Measurements from ENCODE around the gene TAF1C.
"Not testable (repeated sequence)": the region's sequence is repeated elsewhere in the genome, so short reads cannot be mapped to it uniquely, and the experiment has no call there.

The TAF1C gene, protein sequence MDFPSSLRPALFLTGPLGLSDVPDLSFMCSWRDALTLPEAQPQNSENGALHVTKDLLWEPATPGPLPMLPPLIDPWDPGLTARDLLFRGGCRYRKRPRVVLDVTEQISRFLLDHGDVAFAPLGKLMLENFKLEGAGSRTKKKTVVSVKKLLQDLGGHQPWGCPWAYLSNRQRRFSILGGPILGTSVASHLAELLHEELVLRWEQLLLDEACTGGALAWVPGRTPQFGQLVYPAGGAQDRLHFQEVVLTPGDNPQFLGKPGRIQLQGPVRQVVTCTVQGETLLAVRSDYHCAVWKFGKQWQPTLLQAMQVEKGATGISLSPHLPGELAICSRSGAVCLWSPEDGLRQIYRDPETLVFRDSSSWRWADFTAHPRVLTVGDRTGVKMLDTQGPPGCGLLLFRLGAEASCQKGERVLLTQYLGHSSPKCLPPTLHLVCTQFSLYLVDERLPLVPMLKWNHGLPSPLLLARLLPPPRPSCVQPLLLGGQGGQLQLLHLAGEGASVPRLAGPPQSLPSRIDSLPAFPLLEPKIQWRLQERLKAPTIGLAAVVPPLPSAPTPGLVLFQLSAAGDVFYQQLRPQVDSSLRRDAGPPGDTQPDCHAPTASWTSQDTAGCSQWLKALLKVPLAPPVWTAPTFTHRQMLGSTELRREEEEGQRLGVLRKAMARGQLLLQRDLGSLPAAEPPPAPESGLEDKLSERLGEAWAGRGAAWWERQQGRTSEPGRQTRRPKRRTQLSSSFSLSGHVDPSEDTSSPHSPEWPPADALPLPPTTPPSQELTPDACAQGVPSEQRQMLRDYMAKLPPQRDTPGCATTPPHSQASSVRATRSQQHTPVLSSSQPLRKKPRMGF

GRCh38 chr16:84186685-84187437 is at the start of gene TAF1C:
Gene TAF1C, minus strand, starts transcription at chr16:84187057. Its CDS starts 2,069 bp downstream, at chr16:84184988.
- DNase-seq, result peak; percentile 37

DNA sequence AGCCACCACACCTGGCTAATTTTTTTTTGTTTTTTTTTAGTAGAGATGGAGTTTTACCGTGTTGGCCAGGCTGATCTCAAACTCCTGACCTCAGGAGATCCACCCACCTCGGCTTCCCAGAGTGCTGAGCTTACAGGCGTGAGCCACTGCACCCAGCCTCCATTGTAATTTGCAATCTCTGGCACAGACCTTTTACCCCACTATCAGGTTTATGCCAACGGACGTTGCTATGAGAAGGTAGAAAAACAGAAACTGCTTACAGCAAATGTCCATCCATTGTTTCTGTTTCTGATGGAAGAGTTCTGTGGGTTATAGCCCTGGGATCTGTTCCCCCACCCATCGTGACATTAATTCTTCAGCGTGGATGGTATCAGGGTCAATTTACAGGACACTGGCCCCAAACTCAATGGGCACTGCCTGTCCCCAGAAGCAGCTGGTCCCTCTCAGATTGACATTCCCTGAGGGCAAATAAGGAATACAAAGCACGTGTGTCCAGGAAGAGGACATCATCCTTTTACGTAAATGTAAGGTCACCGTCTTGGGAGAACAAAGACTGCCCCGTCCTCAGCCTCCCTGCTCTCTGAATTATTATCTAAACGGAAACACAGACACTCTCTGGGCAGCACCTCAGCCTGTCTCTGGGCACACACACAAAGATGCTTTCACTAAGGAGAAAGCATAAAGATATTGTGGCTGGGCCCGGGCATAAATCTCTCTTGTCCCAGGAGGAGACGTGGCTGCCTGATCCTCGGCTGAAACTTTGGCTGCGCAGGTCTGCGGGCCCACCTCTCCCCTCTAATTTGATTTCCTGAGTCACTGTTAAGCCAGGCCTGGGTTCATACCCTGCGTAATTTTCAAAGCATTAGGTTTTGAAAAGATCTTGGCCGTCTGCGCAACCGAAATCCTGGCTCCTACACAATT is 47.7 kb upstream of the TAF1C start:
- no peak for DNase-seq

DNA sequence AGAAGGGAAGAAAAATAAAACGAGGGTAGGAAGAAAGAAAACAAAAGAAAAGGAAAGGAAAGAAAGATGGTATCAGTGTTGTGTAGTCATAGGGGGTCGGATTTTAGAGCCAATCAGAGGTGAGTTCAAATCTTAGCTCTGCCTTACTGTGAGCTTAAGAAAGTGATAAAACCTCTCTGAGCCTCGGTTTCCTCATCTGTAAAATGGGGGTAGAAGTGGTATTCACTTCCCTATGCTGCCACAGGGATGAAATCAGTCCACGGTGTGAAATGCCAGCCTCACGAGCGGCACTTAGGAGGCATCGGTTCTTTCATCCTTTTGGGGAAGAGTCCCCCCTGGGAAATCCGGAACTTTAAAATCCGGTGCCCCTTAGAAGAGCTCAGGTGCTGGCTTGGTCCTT is 46.9 kb upstream of the TAF1C start:
- DNase-seq, result no peak

DNA sequence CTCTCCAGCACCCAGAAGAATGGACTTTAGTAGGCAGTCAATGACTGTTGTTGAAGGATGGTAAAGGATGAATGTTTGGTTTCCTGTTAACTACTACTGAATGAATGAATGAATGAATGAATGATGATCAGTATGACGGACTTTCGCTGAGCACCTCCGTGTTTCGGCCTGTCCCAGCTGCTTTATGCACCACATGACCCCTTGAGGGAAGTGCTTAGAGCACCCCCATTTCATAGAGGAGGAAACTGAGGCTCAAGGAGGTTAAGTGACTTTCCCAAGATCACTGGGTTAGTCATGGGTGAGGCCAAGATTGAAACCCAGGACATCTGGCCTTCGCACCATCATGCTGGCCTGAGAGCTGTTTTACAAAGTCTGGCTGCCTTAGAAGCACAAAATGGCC is 46.1 kb upstream of the TAF1C start:
- no peak for DNase-seq

GRCh38 chr16:84232060-84232459 is 45.2 kb upstream of the TAF1C start:
- no peak for DNase-seq

GRCh38 chr16:84229471-84229870 is 42.6 kb upstream of the TAF1C start:
- DNase-seq, result no peak

DNA sequence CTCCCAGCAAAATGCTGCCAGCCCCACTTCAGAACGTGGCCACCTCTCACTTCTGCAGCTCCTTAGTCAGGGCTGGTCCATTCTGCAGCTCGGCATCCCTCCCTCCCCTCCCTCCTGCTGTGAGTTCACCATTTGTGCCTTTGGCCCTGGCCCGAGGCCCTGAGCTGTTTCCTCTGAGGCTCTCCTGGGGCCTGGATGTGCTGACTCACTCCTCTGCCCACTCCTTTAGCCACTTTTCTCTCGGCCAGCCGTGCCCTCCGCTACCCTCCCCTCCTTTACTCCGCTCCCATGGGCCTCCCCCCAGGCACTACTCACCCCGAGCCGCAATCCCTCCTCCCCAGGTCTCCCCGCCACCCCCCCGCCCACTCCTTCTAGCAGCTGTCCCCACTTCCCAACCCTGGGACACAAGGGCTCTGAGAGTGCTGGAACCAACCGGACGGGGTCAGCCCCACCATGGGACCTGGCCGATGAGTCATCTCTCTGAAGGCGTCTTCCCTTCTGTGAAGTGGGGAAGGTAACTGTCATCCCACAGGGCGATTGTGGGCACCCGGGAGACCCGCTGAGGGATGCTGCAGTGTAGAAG is 41.5 kb upstream of the TAF1C start:
- no peak for DNase-seq

DNA sequence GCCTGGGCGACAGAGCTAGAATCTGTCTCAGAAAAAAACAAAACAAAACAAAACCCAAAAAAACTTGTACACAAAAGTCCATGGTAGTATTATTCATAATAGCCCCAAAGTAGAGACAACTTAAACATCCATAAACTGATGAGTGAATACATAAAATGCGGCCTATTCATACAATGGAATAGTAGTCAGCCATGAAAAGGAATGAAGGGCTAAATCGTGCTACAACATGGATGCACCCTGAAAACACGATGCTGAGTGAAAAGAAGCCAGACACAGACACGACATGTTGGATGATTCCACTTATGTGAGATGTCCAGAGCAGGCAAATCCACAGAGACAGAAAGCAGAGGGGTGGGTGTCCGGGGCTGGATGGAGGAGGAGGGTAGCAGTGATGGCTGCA is 40.7 kb upstream of the TAF1C start:
- no peak for DNase-seq

GRCh38 chr16:84226026-84226425 is 39.2 kb upstream of the TAF1C start:
- DNase-seq, result no peak

- no peak for DNase-seq
Measured at GRCh38 chr16:84225571-84225970, 38.7 kb upstream of the TAF1C start.

DNA sequence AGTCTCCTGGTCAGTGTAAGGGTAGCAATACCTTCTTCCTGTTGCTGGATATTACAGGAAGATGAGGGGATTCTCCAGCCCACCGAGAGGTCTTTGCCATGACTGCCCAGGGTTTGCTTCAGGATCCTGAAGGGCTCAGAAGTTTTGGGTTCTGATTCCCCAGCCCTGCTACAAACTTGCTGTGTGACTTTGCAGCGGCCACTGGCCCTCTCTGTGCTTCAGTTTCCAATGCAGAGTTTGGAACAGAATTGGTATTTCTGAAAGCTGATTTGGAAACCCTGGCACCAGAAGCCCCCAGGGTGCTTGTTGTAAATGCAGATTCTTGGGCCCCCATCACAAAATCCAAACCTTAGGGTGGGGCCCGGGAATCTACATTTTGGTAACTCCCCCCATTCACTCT is 38.3 kb upstream of the TAF1C start:
- no peak for DNase-seq

GRCh38 chr16:84224554-84224953 is 37.7 kb upstream of the TAF1C start:
- no peak for DNase-seq

DNA sequence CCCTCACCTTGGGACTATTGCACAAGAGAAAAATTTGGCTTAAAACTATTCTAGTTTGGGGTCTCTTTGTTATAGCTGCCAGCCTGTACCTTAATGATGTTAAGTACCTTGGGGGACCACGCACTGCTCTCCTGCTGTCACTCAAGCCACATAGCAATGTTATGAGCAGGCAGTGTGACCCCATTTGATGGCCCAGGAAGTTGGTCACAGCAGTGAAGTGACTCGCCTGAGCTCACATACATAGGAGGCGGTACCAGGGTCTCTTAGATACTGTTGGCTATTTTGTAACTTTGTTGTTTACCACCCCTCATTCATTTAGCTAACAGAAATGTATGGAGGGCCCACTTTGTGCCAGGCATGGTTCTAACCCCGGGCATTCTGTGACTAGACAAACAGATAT is 36.6 kb upstream of the TAF1C start:
- no peak for DNase-seq

DNA sequence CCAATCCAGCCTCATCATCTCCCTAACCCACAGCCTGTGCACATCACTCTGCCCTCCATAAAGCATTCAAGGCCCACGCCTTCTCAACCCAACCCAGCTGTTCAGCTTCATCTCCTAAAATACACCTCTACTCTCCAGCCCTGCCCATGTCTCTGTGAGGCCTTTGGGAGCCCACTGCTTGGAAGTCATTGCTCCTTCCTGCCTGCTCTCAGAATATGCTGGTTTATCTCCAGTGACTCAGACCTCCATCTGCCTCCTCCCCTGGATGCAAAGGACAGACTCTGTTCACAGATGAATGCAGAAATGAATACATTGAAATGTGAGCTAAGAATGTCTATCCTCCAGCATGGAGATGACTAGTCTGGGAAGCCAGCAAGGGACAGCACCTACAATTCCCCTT is 34.0 kb upstream of the TAF1C start:
- DNase-seq, result no peak

DNA sequence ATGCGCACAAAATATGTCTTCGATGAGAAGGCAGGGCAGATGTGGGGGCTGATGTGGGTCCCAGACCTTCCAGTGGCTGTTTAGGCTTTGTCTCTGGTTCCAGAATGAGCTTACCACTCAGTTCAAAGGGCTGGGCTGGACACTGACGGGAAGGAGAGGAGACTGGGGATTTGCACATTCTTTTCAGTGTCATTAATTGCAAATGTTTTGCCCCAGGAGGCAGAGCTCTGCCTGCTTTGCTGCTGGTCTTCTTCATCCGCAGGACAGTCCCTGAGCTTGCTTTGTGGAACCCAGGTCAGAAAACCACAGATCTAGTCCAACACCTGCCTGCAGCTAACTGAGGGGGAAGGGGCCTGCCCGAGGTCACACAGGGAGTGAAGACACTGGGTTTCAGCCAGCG is 32.1 kb upstream of the TAF1C start:
- no peak for DNase-seq

DNA sequence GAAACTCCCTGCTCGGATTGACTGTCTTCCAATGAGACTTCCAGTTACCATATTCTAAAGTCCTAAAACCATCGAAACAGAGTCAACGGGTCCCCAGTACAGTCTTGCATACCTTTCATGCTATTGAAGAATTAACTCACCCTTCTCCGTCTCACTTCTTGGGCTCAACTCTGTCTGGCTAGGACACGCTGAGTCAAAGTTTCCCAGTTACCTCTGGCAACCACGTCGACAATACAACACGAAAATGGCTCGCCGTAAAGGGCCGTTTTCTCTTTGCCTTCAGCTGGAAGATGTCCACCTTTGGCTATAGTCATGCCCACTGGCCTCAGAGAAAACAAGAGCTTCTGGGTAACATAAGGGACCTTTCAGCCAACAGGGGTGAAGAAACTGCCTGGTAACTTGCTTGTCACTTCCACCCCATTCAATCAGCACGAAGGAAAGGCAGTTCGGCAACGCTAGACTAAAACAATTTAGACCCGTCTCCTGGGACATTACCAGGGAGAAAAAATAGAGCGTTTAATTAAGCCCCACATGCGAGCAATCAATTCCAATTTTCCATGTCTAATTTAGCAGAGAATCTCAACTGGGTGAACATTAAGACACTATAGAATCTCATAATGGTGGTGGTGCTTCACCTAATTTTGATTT is 31.4 kb upstream of the TAF1C start:
- no peak for DNase-seq

DNA sequence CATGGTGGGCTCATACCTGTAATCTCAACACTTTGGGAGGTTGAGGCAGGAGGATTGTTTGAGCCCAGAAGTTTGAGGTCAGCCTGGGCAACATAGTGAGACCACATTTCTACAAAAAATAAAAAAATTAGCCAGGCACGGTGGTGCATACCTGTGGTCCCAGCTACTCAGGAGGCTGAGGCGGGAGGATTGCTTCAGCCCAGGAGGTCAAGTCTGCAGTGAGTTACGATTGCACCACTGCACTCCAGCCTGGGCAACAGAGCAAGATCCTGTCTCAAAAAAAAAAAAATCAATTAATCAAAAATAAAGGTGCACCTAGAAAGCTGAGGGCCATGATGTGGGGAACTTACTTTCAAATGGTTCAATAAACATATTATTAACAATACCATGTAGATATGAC is 29.3 kb upstream of the TAF1C start:
- not testable (repeated sequence) for DNase-seq

GRCh38 chr16:84215531-84215930 is 28.7 kb upstream of the TAF1C start:
- no peak for DNase-seq

DNA sequence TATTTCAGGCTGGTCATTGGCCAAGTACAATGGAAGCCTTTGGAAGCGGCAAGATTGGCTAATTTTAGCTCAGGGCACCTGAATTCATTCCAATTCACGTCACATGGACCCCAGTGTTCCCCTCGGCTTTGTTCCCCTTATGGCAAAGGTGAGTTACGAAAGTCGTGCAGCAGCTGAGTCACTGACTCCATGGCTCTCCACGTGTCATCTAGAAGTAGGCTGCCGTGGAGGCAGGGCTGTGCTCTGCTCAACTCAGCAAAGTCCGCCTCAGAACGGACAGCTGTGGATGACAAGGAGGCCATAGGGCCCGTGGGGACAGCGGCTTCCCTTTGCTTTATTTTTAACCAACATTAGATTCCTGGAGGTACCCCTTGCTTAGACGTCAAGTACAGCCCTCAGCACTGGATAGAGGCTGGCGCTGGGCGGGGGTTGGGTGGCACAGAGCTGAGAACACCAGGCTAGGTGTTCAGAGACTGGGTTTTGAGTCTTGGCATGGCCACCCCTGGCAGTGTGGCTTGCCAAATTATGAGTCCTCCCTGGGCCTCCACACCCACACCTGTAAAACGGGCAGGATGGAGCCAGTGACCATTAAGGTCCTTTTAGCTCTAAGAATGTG is 27.7 kb upstream of the TAF1C start:
- DNase-seq, result no peak

GRCh38 chr16:84212631-84213030 is 25.8 kb upstream of the TAF1C start:
- no peak for DNase-seq

DNA sequence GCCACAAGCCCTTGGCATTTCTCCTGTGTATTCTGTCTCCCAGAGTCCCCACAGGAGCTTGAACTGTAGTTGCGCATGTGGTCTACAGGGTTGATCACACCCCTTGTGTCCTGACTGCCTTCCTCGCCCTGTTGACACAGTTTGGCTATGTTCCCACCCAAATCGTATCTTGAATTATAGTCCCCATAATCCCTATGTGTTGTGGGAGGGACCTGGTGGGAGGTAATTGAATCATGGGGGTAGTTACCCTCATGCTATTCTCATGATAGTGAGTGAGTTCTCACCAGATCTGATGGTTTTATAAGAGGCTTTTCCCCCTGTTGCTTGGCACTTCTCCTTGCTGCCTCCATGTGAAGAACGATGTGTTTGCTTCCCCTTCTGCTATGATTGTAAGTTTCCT is 25.3 kb upstream of the TAF1C start:
- no peak for DNase-seq
